ENCODE measurements around the gene MVP. TPM values are rescaled to one million over a fixed set of nuclear protein-coding genes. Genes with fewer than 3 reads are reported as not detected.

The MVP gene
- total RNA-seq, 2 experiments from 2014 or later, result 6.3 to 6.8 TPM

- Histone ChIP-seq H3K9me2 (ENCODE audit: insufficient read depth, low read length) (no peaks in the 10 kb centered on the region), H3K9me3 (ENCODE audit: low read length) (no peaks in the 10 kb centered on the region), H2AFZ (ENCODE audit: low read length) (no peak overlapping the region), H3K4me1 (ENCODE audit: insufficient read depth, low read length, poor library complexity, severe bottlenecking) (no peaks in the 10 kb centered on the region), H3K4me3 (ENCODE audit: low read depth, low read length, poor library complexity, severe bottlenecking) (no peak overlapping the region), H3K36me3 (ENCODE audit: insufficient read depth, low read length) (no peaks in the 10 kb centered on the region), H4K20me1 (ENCODE audit: insufficient read depth, low read length) (no peaks in the 10 kb centered on the region), H3K79me2 (ENCODE audit: insufficient read depth, low read depth, low read length) (no peaks in the 10 kb centered on the region), H3K27ac (ENCODE audit: low read depth, low read length, poor library complexity, severe bottlenecking) (no peak overlapping the region), H3K4me2 (ENCODE audit: low read length) (no peak overlapping the region)
- DNase-seq (ENCODE audit: low spot score), result no peak
- ChIA-PET CTCF (ENCODE audit: unreplicated experiment) (no interaction called here), POLR2A (interaction anchor here (0.6 kb wide), 1 partner anchor 21 kb away, joined by 3 read pairs; no protein-coding TSS in a partner anchor)
- no TSS peak for BruUV-seq (replicated peaks)
- intact Hi-C loops (cut with micrococcal nuclease; ENCODE audit: unreplicated experiment), result no loop called here
- TF ChIP-seq CTCF (conservative IDR thresholded peaks at IDR 0.05; ENCODE audit: low read length) (no peak), EZH2phosphoT487 (IDR thresholded peaks at IDR 0.05; ENCODE audit: borderline replicate concordance, low read depth, low read length) (no peak)
Measured at GRCh38 chr16:29837841-29838240, 17.6 kb downstream of the MVP start.

- Histone ChIP-seq H4K20me1 (ENCODE audit: insufficient read depth, low read length) (no peaks in the 10 kb centered on the region), H3K27ac (ENCODE audit: low read depth, low read length, poor library complexity, severe bottlenecking) (no peak overlapping the region), H3K79me2 (ENCODE audit: insufficient read depth, low read depth, low read length) (no peaks in the 10 kb centered on the region), H3K4me1 (ENCODE audit: insufficient read depth, low read length, poor library complexity, severe bottlenecking) (no peaks in the 10 kb centered on the region), H3K4me3 (ENCODE audit: low read depth, low read length, poor library complexity, severe bottlenecking) (no peak overlapping the region), H2AFZ (ENCODE audit: low read length) (no peak overlapping the region), H3K4me2 (ENCODE audit: low read length) (no peak overlapping the region), H3K9me2 (ENCODE audit: insufficient read depth, low read length) (no peaks in the 10 kb centered on the region), H3K36me3 (ENCODE audit: insufficient read depth, low read length) (no peaks in the 10 kb centered on the region), H3K9me3 (ENCODE audit: low read length) (no peaks in the 10 kb centered on the region)
- ChIA-PET CTCF (ENCODE audit: unreplicated experiment) (no interaction called here), POLR2A (no interaction called here)
- no TSS peak for BruUV-seq (replicated peaks)
- intact Hi-C loops (cut with micrococcal nuclease; ENCODE audit: unreplicated experiment), result no loop called here
- DNase-seq (ENCODE audit: low spot score), result no peak
- TF ChIP-seq CTCF (conservative IDR thresholded peaks at IDR 0.05; ENCODE audit: low read length) (no peak), EZH2phosphoT487 (IDR thresholded peaks at IDR 0.05; ENCODE audit: borderline replicate concordance, low read depth, low read length) (no peak)
Measured at GRCh38 chr16:29839822-29840221, 19.6 kb downstream of the MVP start.

GRCh38 chr16:29840240-29840639 is 20.0 kb downstream of the MVP start:
- Histone ChIP-seq H3K4me1 (ENCODE audit: insufficient read depth, low read length, poor library complexity, severe bottlenecking) (no peaks in the 10 kb centered on the region), H3K9me3 (ENCODE audit: low read length) (no peaks in the 10 kb centered on the region), H3K4me2 (ENCODE audit: low read length) (no peak overlapping the region), H3K9me2 (ENCODE audit: insufficient read depth, low read length) (no peaks in the 10 kb centered on the region), H2AFZ (ENCODE audit: low read length) (no peak overlapping the region), H3K36me3 (ENCODE audit: insufficient read depth, low read length) (no peaks in the 10 kb centered on the region), H3K27ac (ENCODE audit: low read depth, low read length, poor library complexity, severe bottlenecking) (no peak overlapping the region), H4K20me1 (ENCODE audit: insufficient read depth, low read length) (no peaks in the 10 kb centered on the region), H3K79me2 (ENCODE audit: insufficient read depth, low read depth, low read length) (no peaks in the 10 kb centered on the region), H3K4me3 (ENCODE audit: low read depth, low read length, poor library complexity, severe bottlenecking) (no peak overlapping the region)
- TF ChIP-seq CTCF (conservative IDR thresholded peaks at IDR 0.05; ENCODE audit: low read length) (no peak), EZH2phosphoT487 (IDR thresholded peaks at IDR 0.05; ENCODE audit: borderline replicate concordance, low read depth, low read length) (no peak)
- DNase-seq (ENCODE audit: low spot score), result no peak
- ChIA-PET CTCF (ENCODE audit: unreplicated experiment) (no interaction called here), POLR2A (no interaction called here)
- BruUV-seq (replicated peaks), result no TSS peak
- intact Hi-C loops (cut with micrococcal nuclease; ENCODE audit: unreplicated experiment), result no loop called here

All from OCI-LY7 (cell line).